Measurements from ENCODE around the gene STXBP5. TPM values are rescaled to one million over a fixed set of nuclear protein-coding genes. Genes with fewer than 3 reads are reported as not detected.
A peak's percentile ranks its signal among the peaks of the same experiment; 100 is the strongest.

Gene STXBP5
- total and polyA plus RNA-seq, 2 of the 4 experiments (the other 2 are of a cell fraction), result 13.2 to 46.4 TPM

DNA sequence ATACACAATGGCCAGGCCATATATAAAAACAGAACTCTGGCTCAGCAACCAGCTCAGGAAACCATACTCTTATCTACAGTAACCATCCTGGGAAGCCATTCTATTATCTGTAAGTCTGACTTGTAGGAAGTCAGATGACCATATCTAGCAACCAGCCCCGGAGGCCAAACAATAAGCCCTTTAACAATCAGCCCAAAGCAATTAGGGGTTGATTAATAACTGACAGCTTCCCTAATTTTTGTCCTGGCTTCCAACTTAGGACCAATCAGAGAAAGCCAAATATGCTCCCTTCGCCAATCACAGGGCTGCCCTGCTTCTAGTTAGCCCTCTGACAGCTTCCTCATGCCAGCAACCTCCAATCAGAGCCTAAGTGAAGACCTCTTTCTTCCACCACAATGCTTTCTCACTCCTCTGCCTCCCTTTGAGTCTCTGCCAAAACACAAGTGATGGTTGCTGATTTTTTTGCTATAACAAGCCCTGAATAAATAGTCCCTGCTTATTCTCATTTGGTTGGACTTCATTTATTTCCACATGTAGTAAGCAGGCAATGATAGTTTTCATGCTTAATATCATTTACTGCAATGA lies 37.8 kb upstream of the STXBP5 start:
- H4K8ac ChIP-seq (ENCODE audit: low read depth in 2 of 2, low read length in 2 of 2), result peak overlapping the region in 1 of 2 experiments; percentile 71; a peak in 1 of 4 replicates
- peak overlapping the region; percentile 83 for H2AFZ ChIP-seq (replicated peaks; ENCODE audit: low read length, poor library complexity)
- H3K9me1 ChIP-seq (ENCODE audit: insufficient read depth, low read length), result no peaks in the 10 kb centered on the region; the same call in 1 of the 2 replicates
- in situ Hi-C loops (cut with MboI; ENCODE audit: low sequenced_read_pairs), result no loop called here
- H2BK5ac ChIP-seq (ENCODE audit: low read depth, low read length, poor library complexity, severe bottlenecking), result peak overlapping the region; percentile 32
- no peak overlapping the region for H3K4me2 ChIP-seq (ENCODE audit: low read depth, low read length)
- H3K4me1 ChIP-seq (ENCODE audit: control insufficient read depth, insufficient read depth, low read length), result peaks cover 14% of the 10 kb centered on the region
- peak overlapping the region; percentile 78; the same call in 1 of the 2 replicates for H4K91ac ChIP-seq (ENCODE audit: insufficient read depth, low read depth, low read length)
- no TSS peak for BruUV-seq (replicated peaks)
- H2AK9ac ChIP-seq (replicated peaks; ENCODE audit: low read depth, low read length, poor library complexity), result peak overlapping the region; percentile 17
- WGBS, 2 experiments (ENCODE audit: extremely low coverage in 2 of 2, insufficient read length in 1 of 2), result no CpG with 5 or more reads among the region's 2 CpGs
- H3K79me1 ChIP-seq (ENCODE audit: low read depth in 1 of 2, low read length in 2 of 2), result peaks cover 0 to 3% of the 10 kb centered on the region in 2 experiments; a peak in 1 of 4 replicates
- H2BK120ac ChIP-seq (ENCODE audit: low read depth, low read length), result peak overlapping the region; percentile 80
- TF ChIP-seq MAFK (IDR thresholded peaks at IDR 0.05; ENCODE audit: low read depth, low read length) (no peak), BHLHE40 (IDR thresholded peaks at IDR 0.05; ENCODE audit: low read depth, low read length) (no peak), CHD1 (IDR thresholded peaks at IDR 0.05; ENCODE audit: low read depth, low read length) (no peak), NFE2L2 (IDR thresholded peaks at IDR 0.05; ENCODE audit: low read depth, low read length) (no peak), MAZ (IDR thresholded peaks at IDR 0.05; ENCODE audit: borderline replicate concordance, low read depth, low read length) (no peak), MXI1 (IDR thresholded peaks at IDR 0.05; ENCODE audit: borderline replicate concordance, low read depth, low read length) (no peak), RAD21 (IDR thresholded peaks at IDR 0.05; ENCODE audit: low read length) (no peak), RFX5 (IDR thresholded peaks at IDR 0.05; ENCODE audit: low read depth, low read length) (no peak), FOS (IDR thresholded peaks at IDR 0.05; ENCODE audit: low read depth, low read length) (no peak), POLR2A (IDR thresholded peaks at IDR 0.05; ENCODE audit: low read depth, low read length) (no peak)
- TF ChIP-seq, protein P1, sequence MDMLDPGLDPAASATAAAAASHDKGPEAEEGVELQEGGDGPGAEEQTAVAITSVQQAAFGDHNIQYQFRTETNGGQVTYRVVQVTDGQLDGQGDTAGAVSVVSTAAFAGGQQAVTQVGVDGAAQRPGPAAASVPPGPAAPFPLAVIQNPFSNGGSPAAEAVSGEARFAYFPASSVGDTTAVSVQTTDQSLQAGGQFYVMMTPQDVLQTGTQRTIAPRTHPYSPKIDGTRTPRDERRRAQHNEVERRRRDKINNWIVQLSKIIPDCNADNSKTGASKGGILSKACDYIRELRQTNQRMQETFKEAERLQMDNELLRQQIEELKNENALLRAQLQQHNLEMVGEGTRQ (IDR thresholded peaks at IDR 0.05; ENCODE audit: low read depth, low read length), result no peak
- TF ChIP-seq, protein P2, sequence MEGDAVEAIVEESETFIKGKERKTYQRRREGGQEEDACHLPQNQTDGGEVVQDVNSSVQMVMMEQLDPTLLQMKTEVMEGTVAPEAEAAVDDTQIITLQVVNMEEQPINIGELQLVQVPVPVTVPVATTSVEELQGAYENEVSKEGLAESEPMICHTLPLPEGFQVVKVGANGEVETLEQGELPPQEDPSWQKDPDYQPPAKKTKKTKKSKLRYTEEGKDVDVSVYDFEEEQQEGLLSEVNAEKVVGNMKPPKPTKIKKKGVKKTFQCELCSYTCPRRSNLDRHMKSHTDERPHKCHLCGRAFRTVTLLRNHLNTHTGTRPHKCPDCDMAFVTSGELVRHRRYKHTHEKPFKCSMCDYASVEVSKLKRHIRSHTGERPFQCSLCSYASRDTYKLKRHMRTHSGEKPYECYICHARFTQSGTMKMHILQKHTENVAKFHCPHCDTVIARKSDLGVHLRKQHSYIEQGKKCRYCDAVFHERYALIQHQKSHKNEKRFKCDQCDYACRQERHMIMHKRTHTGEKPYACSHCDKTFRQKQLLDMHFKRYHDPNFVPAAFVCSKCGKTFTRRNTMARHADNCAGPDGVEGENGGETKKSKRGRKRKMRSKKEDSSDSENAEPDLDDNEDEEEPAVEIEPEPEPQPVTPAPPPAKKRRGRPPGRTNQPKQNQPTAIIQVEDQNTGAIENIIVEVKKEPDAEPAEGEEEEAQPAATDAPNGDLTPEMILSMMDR (conservative IDR thresholded peaks at IDR 0.05; ENCODE audit: low read depth, low read length), result no peak
- TF ChIP-seq, protein P3, sequence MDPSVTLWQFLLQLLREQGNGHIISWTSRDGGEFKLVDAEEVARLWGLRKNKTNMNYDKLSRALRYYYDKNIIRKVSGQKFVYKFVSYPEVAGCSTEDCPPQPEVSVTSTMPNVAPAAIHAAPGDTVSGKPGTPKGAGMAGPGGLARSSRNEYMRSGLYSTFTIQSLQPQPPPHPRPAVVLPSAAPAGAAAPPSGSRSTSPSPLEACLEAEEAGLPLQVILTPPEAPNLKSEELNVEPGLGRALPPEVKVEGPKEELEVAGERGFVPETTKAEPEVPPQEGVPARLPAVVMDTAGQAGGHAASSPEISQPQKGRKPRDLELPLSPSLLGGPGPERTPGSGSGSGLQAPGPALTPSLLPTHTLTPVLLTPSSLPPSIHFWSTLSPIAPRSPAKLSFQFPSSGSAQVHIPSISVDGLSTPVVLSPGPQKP (IDR thresholded peaks at IDR 0.05; ENCODE audit: borderline replicate concordance, low read depth, low read length), result no peak
- H3K23ac ChIP-seq (ENCODE audit: low read depth, low read length), result peak overlapping the region; percentile 77; the same call in 1 of the 2 replicates
- peak overlapping the region; percentile 45; the same call in 1 of the 2 replicates for H3K18ac ChIP-seq (ENCODE audit: low read depth, low read length)
- H3K27ac ChIP-seq (ENCODE audit: insufficient read depth, low read length), result peak overlapping the region; percentile 23; the same call in 1 of the 2 replicates
- peak overlapping the region; percentile 84 for H3K14ac ChIP-seq (replicated peaks; ENCODE audit: low read depth, low read length)
- dilution Hi-C loops (cut with HindIII; ENCODE audit: low sequenced_read_pairs, unreplicated experiment), result no loop called here
- peak overlapping the region; percentile 76; the same call in 1 of the 2 replicates for H3K4ac ChIP-seq (ENCODE audit: low read depth, low read length)
- no peaks in the 10 kb centered on the region for H3K36me3 ChIP-seq (ENCODE audit: control insufficient read depth, insufficient read depth, low read length)
- ATAC-seq (ENCODE audit: low read depth), result no peak
- intact Hi-C loops (cut with micrococcal nuclease), result no loop called here
- H2BK20ac ChIP-seq (ENCODE audit: low read depth, low read length), result peak overlapping the region; percentile 57; the same call in 1 of the 2 replicates
- no peak overlapping the region for H3K56ac ChIP-seq (ENCODE audit: extremely low read depth, insufficient read depth, low read length)
- DNase-seq, result peak; percentile 18
- CTCF ChIA-PET, result no interaction called here
- H3K4me3 ChIP-seq (ENCODE audit: insufficient read depth, low read depth, low read length), result no peak overlapping the region
- no peaks in the 10 kb centered on the region for H4K20me1 ChIP-seq (ENCODE audit: insufficient read depth, low read length)
- no peaks in the 10 kb centered on the region for H3K27me3 ChIP-seq (ENCODE audit: control insufficient read depth, insufficient read depth, low read length)
- POLR2A ChIA-PET (ENCODE audit: unreplicated experiment), result no interaction called here
- peak overlapping the region; percentile 22; the same call in 1 of the 2 replicates for H4K5ac ChIP-seq (ENCODE audit: low read depth, low read length)
- H3K9me3 ChIP-seq (ENCODE audit: control insufficient read depth, insufficient read depth, low read length), result no peaks in the 10 kb centered on the region
- H3K9ac ChIP-seq (ENCODE audit: low read depth, low read length), result no peak overlapping the region
- peak overlapping the region; percentile 37; the same call in 1 of the 2 replicates for H2AK5ac ChIP-seq (ENCODE audit: low read depth, low read length)
- peak overlapping the region; percentile 28; the same call in 1 of the 3 replicates for H2BK15ac ChIP-seq (ENCODE audit: low read depth, low read length)

All from IMR-90 (cell line).